Ishikawa (cell line): ENCODE data around the gene FGF14.

Source experiments
- CEBPB ChIP-seq: IDR thresholded peaks from 2 replicates; pipeline ENCODE4 v1.6.1; 2012
- EP300 ChIP-seq: IDR thresholded peaks from 2 replicates; pipeline ENCODE4 v1.6.1; 2012; ENCODE audit warnings: borderline replicate concordance
- FOXM1 ChIP-seq: IDR thresholded peaks from 2 replicates; pipeline ENCODE4 v1.6.1; 2012; ENCODE audit warnings: low read depth, borderline replicate concordance
- NFIC ChIP-seq: IDR thresholded peaks from 2 replicates; pipeline ENCODE4 v1.6.1; 2012
- RAD21 ChIP-seq: IDR thresholded peaks from 2 replicates; pipeline ENCODE4 v1.6.1; 2012; ENCODE audit warnings: low read depth
- TAF1 ChIP-seq: IDR thresholded peaks from 2 replicates; pipeline ENCODE4 v1.6.1; 2012; ENCODE audit warnings: low read depth, mild to moderate bottlenecking
- TCF12 ChIP-seq: IDR thresholded peaks from 2 replicates; pipeline ENCODE4 v1.6.1; 2012; ENCODE audit warnings: low read depth
- TF ChIP-seq, protein P1 (sequence below): IDR thresholded peaks from 2 replicates; pipeline ENCODE4 v1.6.1; 2012
- TF ChIP-seq, protein P2 (sequence below): IDR thresholded peaks from 2 replicates; pipeline ENCODE4 v1.6.1; 2012; ENCODE audit warnings: low read depth, mild to moderate bottlenecking

DNA sequence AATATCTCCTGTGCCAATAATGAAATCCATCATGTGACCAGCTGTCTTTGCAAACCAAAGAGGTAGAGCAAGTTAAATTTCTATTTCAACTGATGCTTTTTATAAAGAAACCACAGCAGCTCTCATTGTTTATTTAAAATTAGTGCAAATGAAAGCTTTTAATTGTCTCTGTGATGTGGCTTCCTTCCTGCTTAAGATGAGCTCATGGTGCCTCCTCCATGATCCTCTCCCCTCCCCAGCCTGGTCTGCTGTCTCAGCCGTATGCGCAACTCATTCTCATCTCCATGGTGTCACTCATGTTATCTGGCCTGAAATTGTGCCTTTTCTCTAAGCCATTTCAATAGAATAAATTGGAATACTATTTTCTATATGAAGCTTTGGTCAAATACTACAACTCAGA, 270.6 kb downstream of the FGF14 start:
- TF ChIP-seq TAF1 (no peak), TCF12 (no peak), FOXM1 (no peak), CEBPB (no peak), EP300 (no peak), NFIC (no peak), RAD21 (no peak)
- TF ChIP-seq, protein P1, sequence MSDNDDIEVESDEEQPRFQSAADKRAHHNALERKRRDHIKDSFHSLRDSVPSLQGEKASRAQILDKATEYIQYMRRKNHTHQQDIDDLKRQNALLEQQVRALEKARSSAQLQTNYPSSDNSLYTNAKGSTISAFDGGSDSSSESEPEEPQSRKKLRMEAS: no peak
- TF ChIP-seq, protein P2, sequence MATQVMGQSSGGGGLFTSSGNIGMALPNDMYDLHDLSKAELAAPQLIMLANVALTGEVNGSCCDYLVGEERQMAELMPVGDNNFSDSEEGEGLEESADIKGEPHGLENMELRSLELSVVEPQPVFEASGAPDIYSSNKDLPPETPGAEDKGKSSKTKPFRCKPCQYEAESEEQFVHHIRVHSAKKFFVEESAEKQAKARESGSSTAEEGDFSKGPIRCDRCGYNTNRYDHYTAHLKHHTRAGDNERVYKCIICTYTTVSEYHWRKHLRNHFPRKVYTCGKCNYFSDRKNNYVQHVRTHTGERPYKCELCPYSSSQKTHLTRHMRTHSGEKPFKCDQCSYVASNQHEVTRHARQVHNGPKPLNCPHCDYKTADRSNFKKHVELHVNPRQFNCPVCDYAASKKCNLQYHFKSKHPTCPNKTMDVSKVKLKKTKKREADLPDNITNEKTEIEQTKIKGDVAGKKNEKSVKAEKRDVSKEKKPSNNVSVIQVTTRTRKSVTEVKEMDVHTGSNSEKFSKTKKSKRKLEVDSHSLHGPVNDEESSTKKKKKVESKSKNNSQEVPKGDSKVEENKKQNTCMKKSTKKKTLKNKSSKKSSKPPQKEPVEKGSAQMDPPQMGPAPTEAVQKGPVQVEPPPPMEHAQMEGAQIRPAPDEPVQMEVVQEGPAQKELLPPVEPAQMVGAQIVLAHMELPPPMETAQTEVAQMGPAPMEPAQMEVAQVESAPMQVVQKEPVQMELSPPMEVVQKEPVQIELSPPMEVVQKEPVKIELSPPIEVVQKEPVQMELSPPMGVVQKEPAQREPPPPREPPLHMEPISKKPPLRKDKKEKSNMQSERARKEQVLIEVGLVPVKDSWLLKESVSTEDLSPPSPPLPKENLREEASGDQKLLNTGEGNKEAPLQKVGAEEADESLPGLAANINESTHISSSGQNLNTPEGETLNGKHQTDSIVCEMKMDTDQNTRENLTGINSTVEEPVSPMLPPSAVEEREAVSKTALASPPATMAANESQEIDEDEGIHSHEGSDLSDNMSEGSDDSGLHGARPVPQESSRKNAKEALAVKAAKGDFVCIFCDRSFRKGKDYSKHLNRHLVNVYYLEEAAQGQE: no peak
